Heart left ventricle (tissue), 16 donors: ENCODE results near the gene NFIX. TPM values are rescaled to one million over a fixed set of nuclear protein-coding genes. Genes with fewer than 3 reads are reported as not detected.

Source experiments
- ATAC-seq, 4 donors: fragments of 200-7000 bp; cut with Tn5 transposase; one replicate each; pipeline ENCODE4 v1.9.1; 2020 to 2022; ENCODE audit warnings: moderate library complexity in 4 of 4, mild to moderate bottlenecking in 3 of 4, moderate number of reproducible peaks in 1 of 4
- DNase-seq, 5 donors: peaks; one replicate each; pipeline ENCODE4 v3.0.0-alpha.2; 2020
- H3K27ac ChIP-seq, 12 donors: fragments of 200-600 bp; sonication (generic) in 4 of 12; one replicate each; pipeline versions ENCODE4 v1.5.0 to v1.8.0; 2016 to 2022; ENCODE audit warnings: mild to moderate bottlenecking in 2 of 12
- H3K27me3 ChIP-seq, 9 donors: fragments of 200-600 bp; sonication (generic) in 2 of 9; one replicate each; pipeline versions ENCODE4 v1.5.1 to v1.8.0; 2016 to 2022; ENCODE audit warnings: mild to moderate bottlenecking in 3 of 9
- H3K36me3 ChIP-seq, 9 donors: fragments of 200-600 bp; sonication (generic) in 2 of 9; one replicate each; pipeline versions ENCODE4 v1.5.0 to v1.8.0; 2018 to 2022; ENCODE audit warnings: mild to moderate bottlenecking in 2 of 9
- H3K4me1 ChIP-seq, 12 donors: fragments of 200-600 bp; sonication (generic) in 4 of 12; one replicate each; pipeline versions ENCODE4 v1.5.0 to v1.8.0; 2016 to 2022; ENCODE audit warnings: mild to moderate bottlenecking in 3 of 12
- H3K4me3 ChIP-seq, 12 donors: fragments of 200-600 bp; sonication (generic) in 4 of 12; one replicate each; pipeline versions ENCODE4 v1.5.0 to v1.8.0; 2017 to 2022; ENCODE audit warnings: mild to moderate bottlenecking in 9 of 12, moderate library complexity in 4 of 12
- H3K9me3 ChIP-seq, 12 donors: fragments of 200-600 bp; sonication (generic) in 4 of 12; one replicate each; pipeline versions ENCODE4 v1.5.0 to v1.8.0; 2016 to 2022; ENCODE audit warnings: mild to moderate bottlenecking in 1 of 12
- CTCF ChIP-seq, 12 donors: fragments of 200-600 bp; sonication (generic) in 4 of 12; IDR thresholded peaks; one replicate each; pipeline versions ENCODE4 v1.5.0 to v1.8.0; 2018 to 2022; ENCODE audit warnings: antibody characterized with exemption in 12 of 12, mild to moderate bottlenecking in 5 of 12
- POLR2A ChIP-seq, 2 donors: fragments of 450-650 bp; IDR thresholded peaks; one replicate each; pipeline ENCODE4 v1.6.1; 2017; ENCODE audit warnings: antibody characterized with exemption in 2 of 2, mild to moderate bottlenecking in 2 of 2, moderate library complexity in 2 of 2
- WGBS, 4 donors: extraction: QIAGEN DNeasy Blood & Tissue Kit in 2 of 4; methylation state at CpG; one replicate each; pipeline versions ENCODE4 v1.1.5 to v1.1.7; 2013 to 2018; 5-methylcytosine and 5-hydroxymethylcytosine counted together
- intact Hi-C, 10 donors: fragments of 100-400 bp; cut with DNase I; formaldehyde crosslinking; loops; one replicate each; pipeline versions ENCODE4 v1.11.1 to v1.14.2; 2022
- polyA plus RNA-seq, 2 donors: library from polyadenylated mRNA; stranded (reverse); fragments of 200-250 nt; gene quantifications; one replicate each; pipeline ENCODE4 v1.2.3, GENCODE V29; 2013
- total RNA-seq, 9 donors: library from RNA; depleted of rRNA in 2 of 9; stranded (reverse); fragments of >200 nt in 2 of 9; fragmentation: NEBNext Ultra II Directional in 3 of 9; extraction: Animal tissue kit (Norgen Biotek cat#: 25700) in 3 of 9; gene quantifications; one replicate each; pipeline versions ENCODE4 v1.1.0 to v1.2.4, GENCODE V29; 2016 to 2023
- donor health status: ischemic (EF 13 %, LVEDD 7.1; RV severe dilation, severe dysfunction).
- donor health status: healthy with polysubstance abuse.
- donor health status: DM: no; HTN: yes; CAD: no.
- donor health status: DM: no; HTN: no; CAD: no.
- donor health status: ischemic (EF 25% LVEDD 6.9; RV normal size, moderate dysfunction).
- donor health status: ischemic (EF 25% LVEDD 5.7; RV mildly dilated, moderate dysfunction).
- donor health status: healthy.
- donor health status: DM: yes; HTN: yes; CAD: no.
- donor health status: ischemic (EF 35%, LVEDD 5.7; RV mildly dilated, moderate dysfunction).
- donor health status: nonischemic (EF 11% LVEDD 7.7; RV severe dilation, severe dysfunction).
- donor health status: DM: yes; HTN: yes; CAD: no.
- donor health status: PGD.
- donor health status: ischemic (EF 29% LVEDD 5.4; RV normal size, mild dysfunction).
- donor health status: nonischemic (EF 23%, LVEDD 6.1; RV moderate dilation, normal function).

NFIX gene
- total and polyA plus RNA-seq, 11 donors = 42.1 to 147 (median 107) TPM

- H3K27me3 ChIP-seq = peaks cover 0 to 28% (median 0%) of the 10 kb centered on the region in 9 donors
- no peak for TF ChIP-seq CTCF (IDR thresholded peaks at IDR 0.05)
- no peak for TF ChIP-seq POLR2A (IDR thresholded peaks at IDR 0.05)
- no peaks in the 10 kb centered on the region for H3K9me3 ChIP-seq
- no peak for ATAC-seq
- DNase-seq = no peak
- H3K27ac ChIP-seq = peak overlapping the region; percentile 84 to 97 (median 92)
- peaks cover 12 to 99% (median 90%) of the 10 kb centered on the region in 12 donors for H3K4me1 ChIP-seq
- WGBS, 4 donors = 55 to 69% (median 57%) methylated on average over 14 of the region's 14 CpGs
- no peaks in the 10 kb centered on the region for H3K36me3 ChIP-seq
- intact Hi-C loops = loop anchor here in 1 of 10 donors (2.0 kb wide), 1 partner anchor 15 kb away; no protein-coding TSS in a partner anchor
- peak overlapping the region in 6 of 12 donors; percentile 1 to 32 (median 11) for H3K4me3 ChIP-seq
Measured at GRCh38 chr19:13017306-13018034, 22.2 kb downstream of the NFIX start.

- intact Hi-C loops = loop anchor here in 1 of 10 donors (2.0 kb wide), 1 partner anchor 15 kb away; no protein-coding TSS in a partner anchor
- peak overlapping the region in 6 of 12 donors; percentile 2 to 33 (median 12) for H3K4me3 ChIP-seq
- no peak for TF ChIP-seq POLR2A (IDR thresholded peaks at IDR 0.05)
- no peak for TF ChIP-seq CTCF (IDR thresholded peaks at IDR 0.05)
- no peaks in the 10 kb centered on the region for H3K36me3 ChIP-seq
- ATAC-seq = peak in 2 of 4 donors; percentile 8 to 25
- H3K27me3 ChIP-seq = peaks cover 0 to 20% (median 0%) of the 10 kb centered on the region in 9 donors
- peak; percentile 65 to 79 (median 75) for DNase-seq
- WGBS, 4 donors = 35 to 45% (median 40%) methylated on average over 19 to 21 of the region's 21 CpGs
- peak overlapping the region; percentile 84 to 97 (median 92) for H3K27ac ChIP-seq
- peaks cover 12 to 98% (median 87%) of the 10 kb centered on the region in 12 donors for H3K4me1 ChIP-seq
- H3K9me3 ChIP-seq = no peaks in the 10 kb centered on the region
Measured at GRCh38 chr19:13018035-13018914, 23.0 kb downstream of the NFIX start.

- H3K27me3 ChIP-seq = peaks cover 0 to 14% (median 0%) of the 10 kb centered on the region in 9 donors
- intact Hi-C loops = loop anchor here in 1 of 10 donors (2.0 kb wide), 1 partner anchor 17 kb away; no protein-coding TSS in a partner anchor
- H3K4me3 ChIP-seq = peak overlapping the region in 1 of 12 donors; percentile 33
- peaks cover 12 to 98% (median 85%) of the 10 kb centered on the region in 12 donors for H3K4me1 ChIP-seq
- no peak for ATAC-seq
- H3K27ac ChIP-seq = peak overlapping the region; percentile 84 to 97 (median 92)
- H3K9me3 ChIP-seq = no peaks in the 10 kb centered on the region
- DNase-seq = no peak
- WGBS, 4 donors = 66 to 85% (median 78%) methylated on average over 4 of the region's 4 CpGs
- TF ChIP-seq POLR2A (IDR thresholded peaks at IDR 0.05) (no peak), CTCF (IDR thresholded peaks at IDR 0.05) (no peak)
- no peaks in the 10 kb centered on the region for H3K36me3 ChIP-seq
Measured at GRCh38 chr19:13019332-13019731, 24.1 kb downstream of the NFIX start.
